GM12864 (cell line): ENCODE results near the gene ATP10A.
"Not testable (repeated sequence)": the region's sequence is repeated elsewhere in the genome, so short reads cannot be mapped to it uniquely, and the experiment has no call there.

Experiments used
- DNase-seq: peaks from one replicate; pipeline ENCODE4 v3.0.0-alpha.2; 2011; ENCODE audit warnings: low read depth
- H3K4me3 ChIP-seq: 2 replicates; pipeline ENCODE4 v1.5.1; 2011; ENCODE audit warnings: mild to moderate bottlenecking, low read depth, low read length, control low read depth
- TF ChIP-seq, protein P1 (sequence below): IDR thresholded peaks from 2 replicates; pipeline ENCODE4 v1.5.1; 2011; ENCODE audit warnings: low read depth, mild to moderate bottlenecking, moderate library complexity, low read length, control low read depth, inconsistent platforms; ENCODE audit errors: missing control alignments

Gene ATP10A

GRCh38 chr15:25859838-25860645 lies 3.1 kb downstream of the ATP10A start:
- TF ChIP-seq, protein P1, sequence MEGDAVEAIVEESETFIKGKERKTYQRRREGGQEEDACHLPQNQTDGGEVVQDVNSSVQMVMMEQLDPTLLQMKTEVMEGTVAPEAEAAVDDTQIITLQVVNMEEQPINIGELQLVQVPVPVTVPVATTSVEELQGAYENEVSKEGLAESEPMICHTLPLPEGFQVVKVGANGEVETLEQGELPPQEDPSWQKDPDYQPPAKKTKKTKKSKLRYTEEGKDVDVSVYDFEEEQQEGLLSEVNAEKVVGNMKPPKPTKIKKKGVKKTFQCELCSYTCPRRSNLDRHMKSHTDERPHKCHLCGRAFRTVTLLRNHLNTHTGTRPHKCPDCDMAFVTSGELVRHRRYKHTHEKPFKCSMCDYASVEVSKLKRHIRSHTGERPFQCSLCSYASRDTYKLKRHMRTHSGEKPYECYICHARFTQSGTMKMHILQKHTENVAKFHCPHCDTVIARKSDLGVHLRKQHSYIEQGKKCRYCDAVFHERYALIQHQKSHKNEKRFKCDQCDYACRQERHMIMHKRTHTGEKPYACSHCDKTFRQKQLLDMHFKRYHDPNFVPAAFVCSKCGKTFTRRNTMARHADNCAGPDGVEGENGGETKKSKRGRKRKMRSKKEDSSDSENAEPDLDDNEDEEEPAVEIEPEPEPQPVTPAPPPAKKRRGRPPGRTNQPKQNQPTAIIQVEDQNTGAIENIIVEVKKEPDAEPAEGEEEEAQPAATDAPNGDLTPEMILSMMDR = no peak
- no peak overlapping the region for H3K4me3 ChIP-seq
- DNase-seq = no peak

DNA sequence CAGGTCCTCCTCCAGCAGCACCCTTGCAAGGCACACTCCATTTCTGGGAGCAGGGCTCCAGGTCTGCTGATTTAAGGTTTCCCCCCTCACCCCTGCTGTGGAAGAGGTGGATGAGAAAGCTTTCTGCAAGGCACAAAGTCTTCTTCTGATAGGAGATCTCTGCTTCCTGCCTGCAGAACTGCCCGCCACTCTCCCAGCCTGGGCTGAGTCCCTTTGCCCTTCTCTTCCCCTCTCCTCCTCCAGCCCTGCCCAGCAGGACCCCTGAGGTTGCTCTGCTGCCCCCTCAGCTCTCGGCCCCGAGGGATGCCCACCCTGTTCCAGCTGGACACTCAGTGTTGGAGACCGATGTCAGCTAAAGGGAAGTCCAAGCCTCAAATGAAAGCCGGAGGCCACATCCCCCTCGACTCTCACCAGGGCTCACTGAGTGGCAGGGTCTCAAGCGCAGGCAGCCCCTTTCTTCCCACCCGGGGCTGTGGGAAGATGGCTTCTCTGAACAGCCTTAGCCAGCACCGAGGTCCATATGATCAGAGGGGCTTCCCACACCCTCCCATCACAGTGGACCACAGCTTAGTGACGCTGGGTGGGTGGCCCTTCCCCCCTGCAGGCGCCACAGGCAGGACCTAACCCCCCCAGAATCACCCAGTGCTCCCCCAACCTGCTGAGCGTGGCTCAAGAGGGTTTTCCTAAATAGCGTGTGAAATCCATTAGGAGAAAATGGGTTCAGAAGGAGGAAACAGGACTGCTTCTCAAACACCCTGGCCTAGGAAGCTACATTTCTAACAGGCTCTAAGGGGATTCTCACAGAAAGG lies 4.0 kb downstream of the ATP10A start:
- TF ChIP-seq, protein P1 = no peak
- DNase-seq = no peak
- no peak overlapping the region for H3K4me3 ChIP-seq

DNA sequence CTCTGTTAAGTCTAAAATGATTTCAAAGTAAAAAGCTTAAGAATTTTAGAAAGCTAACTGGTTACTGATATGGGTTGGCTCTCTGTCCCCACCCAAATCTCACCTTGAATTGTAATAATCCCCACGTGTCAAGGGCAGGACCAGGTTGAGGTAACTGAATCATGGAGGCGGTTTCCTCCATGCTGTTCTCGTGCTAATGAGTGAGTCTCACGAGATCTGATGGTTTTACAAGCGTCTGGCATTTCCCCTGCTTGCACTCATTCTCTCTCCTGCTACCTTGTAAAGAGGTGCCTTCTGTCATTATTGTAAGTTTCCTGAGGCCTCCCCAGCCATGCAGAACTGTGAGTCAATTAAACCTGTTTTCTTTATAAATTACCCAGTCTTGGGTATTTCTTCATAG lies 7.1 kb downstream of the ATP10A start:
- not testable (repeated sequence) for DNase-seq

GRCh38 chr15:25852661-25853524 lies 10.2 kb downstream of the ATP10A start:
- peak; percentile 29 for DNase-seq
- H3K4me3 ChIP-seq = no peak overlapping the region
- TF ChIP-seq, protein P1 = no peak

More for the DNA sequence above, 7.1 kb downstream of the ATP10A start:
- not testable (repeated sequence) for H3K4me3 ChIP-seq

DNA sequence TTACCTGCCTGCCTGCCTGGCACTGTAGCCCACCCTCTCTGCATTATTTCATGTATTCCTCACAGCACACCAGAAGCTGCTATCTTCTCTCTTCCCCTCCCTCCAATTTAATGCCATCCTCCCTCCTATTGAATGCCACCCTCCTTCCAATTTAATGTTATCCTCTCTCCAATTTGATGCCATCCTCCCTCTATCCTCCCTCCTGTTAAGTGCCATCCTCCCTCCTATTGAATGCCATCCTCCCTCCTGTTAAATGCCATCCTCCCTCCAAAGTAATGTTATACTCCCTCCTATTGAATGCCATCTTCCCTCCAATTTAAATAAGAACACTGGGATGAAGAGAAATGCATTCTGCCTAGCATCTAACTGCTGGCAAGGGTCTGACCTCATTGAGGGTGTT lies 11.1 kb downstream of the ATP10A start:
- no peak overlapping the region for H3K4me3 ChIP-seq
- TF ChIP-seq, protein P1 = no peak
- DNase-seq = no peak

DNA sequence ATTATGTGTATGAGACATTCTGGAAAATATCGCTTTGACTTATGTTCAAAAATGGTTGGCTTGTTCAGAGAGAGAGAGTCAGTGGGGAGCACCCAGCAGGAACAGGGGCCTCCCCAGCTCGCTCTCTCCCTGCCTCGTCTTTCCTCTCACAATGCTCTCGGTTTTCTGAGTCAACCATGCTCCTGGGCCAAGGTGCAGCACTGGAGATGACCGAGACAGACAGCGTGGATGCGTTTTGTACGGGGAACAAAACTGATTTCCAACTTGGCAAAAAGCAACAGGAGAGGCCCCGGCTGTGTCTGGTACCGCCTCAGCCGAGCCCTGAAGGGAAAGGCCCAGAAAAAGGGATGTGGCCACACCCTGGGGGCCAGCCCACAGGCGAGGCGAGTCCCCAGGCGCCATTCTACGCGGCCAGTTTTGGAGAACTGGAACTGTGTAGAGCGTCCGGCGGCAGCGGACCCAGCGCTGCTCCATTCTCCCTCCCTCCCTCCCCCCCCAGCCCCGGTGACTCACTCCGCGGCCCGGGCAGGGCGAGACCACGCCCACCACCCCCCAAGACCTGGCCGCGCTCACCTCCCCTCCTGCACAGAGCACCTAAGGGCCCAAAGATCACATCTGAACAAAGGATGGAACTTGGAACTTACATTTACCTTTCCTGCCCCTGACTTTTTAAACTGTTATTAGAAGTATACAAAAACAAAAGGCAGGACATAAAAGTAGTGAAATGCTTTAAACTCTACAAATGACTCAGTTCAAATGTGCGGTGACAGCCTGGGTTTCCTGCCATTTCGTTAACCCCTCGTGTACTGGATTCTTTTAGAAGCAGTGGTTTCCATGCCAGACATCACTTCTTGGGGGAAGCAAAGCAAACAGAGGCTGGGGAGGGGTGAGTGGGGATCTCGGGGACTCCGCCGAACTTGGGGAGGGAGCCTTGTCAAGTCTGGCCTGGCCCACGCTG lies 12.7 kb downstream of the ATP10A start:
- TF ChIP-seq, protein P1 = no peak
- H3K4me3 ChIP-seq = peak overlapping the region; percentile 49
- peak; percentile 38 for DNase-seq
